NCI-H1105 treated with DMSO at 0.1 percent for 48 hours (cell line): ENCODE measurements around the gene GOLGA2.
"Not testable (repeated sequence)": the region's sequence is repeated elsewhere in the genome, so short reads cannot be mapped to it uniquely, and the experiment has no call there.

Source experiments
- DNase-seq: peaks from one replicate; lab custom pipeline; 2025; lab: John Stamatoyannopoulos, UW

The GOLGA2 gene

GRCh38 chr9:128233817-128234406, 41.9 kb downstream of the GOLGA2 start:
- no peak for DNase-seq

GRCh38 chr9:128232528-128233428, 43.0 kb downstream of the GOLGA2 start:
- DNase-seq, result no peak

GRCh38 chr9:128231638-128232527, 43.9 kb downstream of the GOLGA2 start:
- no peak for DNase-seq

GRCh38 chr9:128230897-128231296, 44.9 kb downstream of the GOLGA2 start:
- not testable (repeated sequence) for DNase-seq

- DNase-seq, result no peak
Observed at GRCh38 chr9:128226412-128226801, 49.4 kb downstream of the GOLGA2 start.

GRCh38 chr9:128225770-128226411, 49.9 kb downstream of the GOLGA2 start:
- no peak for DNase-seq

- DNase-seq, result no peak
Observed at GRCh38 chr9:128224877-128225276, 50.9 kb downstream of the GOLGA2 start.

- DNase-seq, result no peak
Observed at GRCh38 chr9:128222880-128223670, 52.7 kb downstream of the GOLGA2 start.

- DNase-seq, result no peak
Observed at GRCh38 chr9:128222026-128222425, 53.8 kb downstream of the GOLGA2 start.

GRCh38 chr9:128219831-128220230, 56.0 kb downstream of the GOLGA2 start:
- no peak for DNase-seq

- DNase-seq, result peak; percentile 43
Observed at GRCh38 chr9:128218518-128219389, 57.1 kb downstream of the GOLGA2 start.

GRCh38 chr9:128218172-128218517, 57.7 kb downstream of the GOLGA2 start:
- no peak for DNase-seq

GRCh38 chr9:128216781-128217553, 58.8 kb downstream of the GOLGA2 start:
- no peak for DNase-seq

GRCh38 chr9:128215491-128216409, 60.1 kb downstream of the GOLGA2 start:
- no peak for DNase-seq

GRCh38 chr9:128214571-128215490, 61.0 kb downstream of the GOLGA2 start:
- no peak for DNase-seq

- no peak for DNase-seq
Observed at GRCh38 chr9:128213746-128214497, 61.9 kb downstream of the GOLGA2 start.

GRCh38 chr9:128211981-128212281, 63.9 kb downstream of the GOLGA2 start:
- DNase-seq, result no peak
